ENCODE measurements around the gene PCP2. TPM values are rescaled to one million over a fixed set of nuclear protein-coding genes. Genes with fewer than 3 reads are reported as not detected.
A peak's percentile ranks its signal among the peaks of the same experiment; 100 is the strongest.

PCP2 gene
- total RNA-seq, 1 donor from 2014 or later: not detected

DNA sequence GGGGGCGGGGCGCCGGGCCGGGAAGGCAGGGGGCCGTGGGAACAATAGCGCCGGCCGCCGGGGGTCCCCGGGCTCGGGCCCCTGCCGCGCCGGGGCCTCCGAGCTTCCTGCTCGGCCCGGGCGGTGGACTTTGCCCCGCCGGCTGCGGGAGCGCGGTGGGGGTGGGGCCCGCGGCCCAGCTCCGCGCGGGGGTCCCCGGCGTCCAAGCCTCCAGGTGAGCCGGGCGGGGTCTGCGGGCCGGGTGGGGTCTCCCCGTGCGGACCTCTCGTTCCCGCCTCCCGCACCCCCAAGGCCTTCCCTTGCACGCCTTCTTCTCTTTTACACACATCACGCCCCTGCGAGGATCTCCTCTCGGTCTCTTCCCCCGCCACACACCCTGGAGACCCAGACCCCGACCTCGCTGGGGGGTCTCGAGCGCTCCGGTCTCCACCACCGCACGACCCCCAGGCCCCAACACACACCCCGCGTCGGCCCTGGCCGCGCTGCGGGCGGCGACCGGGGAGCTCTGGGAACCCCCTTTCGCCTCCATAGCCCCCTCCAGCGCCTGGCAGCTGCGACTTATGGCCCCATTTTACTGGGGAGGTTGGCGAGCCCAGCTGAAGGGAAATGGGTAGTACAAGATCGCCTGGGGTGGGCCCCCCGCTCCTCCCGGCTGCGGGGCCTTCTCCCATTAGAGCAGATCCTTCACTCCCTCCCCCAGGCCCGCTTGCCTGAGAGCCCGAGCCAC, 37.1 kb downstream of the PCP2 start:
- no peak for TF ChIP-seq EZH2phosphoT487 (IDR thresholded peaks at IDR 0.05)
- TF ChIP-seq EZH2 (IDR thresholded peaks at IDR 0.05): no peak
- TF ChIP-seq, protein P1, sequence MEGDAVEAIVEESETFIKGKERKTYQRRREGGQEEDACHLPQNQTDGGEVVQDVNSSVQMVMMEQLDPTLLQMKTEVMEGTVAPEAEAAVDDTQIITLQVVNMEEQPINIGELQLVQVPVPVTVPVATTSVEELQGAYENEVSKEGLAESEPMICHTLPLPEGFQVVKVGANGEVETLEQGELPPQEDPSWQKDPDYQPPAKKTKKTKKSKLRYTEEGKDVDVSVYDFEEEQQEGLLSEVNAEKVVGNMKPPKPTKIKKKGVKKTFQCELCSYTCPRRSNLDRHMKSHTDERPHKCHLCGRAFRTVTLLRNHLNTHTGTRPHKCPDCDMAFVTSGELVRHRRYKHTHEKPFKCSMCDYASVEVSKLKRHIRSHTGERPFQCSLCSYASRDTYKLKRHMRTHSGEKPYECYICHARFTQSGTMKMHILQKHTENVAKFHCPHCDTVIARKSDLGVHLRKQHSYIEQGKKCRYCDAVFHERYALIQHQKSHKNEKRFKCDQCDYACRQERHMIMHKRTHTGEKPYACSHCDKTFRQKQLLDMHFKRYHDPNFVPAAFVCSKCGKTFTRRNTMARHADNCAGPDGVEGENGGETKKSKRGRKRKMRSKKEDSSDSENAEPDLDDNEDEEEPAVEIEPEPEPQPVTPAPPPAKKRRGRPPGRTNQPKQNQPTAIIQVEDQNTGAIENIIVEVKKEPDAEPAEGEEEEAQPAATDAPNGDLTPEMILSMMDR (IDR thresholded peaks at IDR 0.05): no peak
- H3K9me3 Mint-ChIP-seq: no peaks in the 10 kb centered on the region
- Histone ChIP-seq H3K36me3 (no peaks in the 10 kb centered on the region), H3K9me3 (ENCODE audit: low read depth) (no peaks in the 10 kb centered on the region), H3K4me1 (peaks cover 3% of the 10 kb centered on the region), H3K27ac (no peak overlapping the region), H2AFZ (replicated peaks) (no peak overlapping the region), H3K27me3 (peaks cover 30% of the 10 kb centered on the region), H3F3A (ENCODE audit: low read depth) (peaks cover 7% of the 10 kb centered on the region), H3K79me2 (ENCODE audit: low read depth) (peaks cover 30% of the 10 kb centered on the region), H3K4me2 (peak overlapping the region; percentile 98), H3K4me3 (peak overlapping the region; percentile 84), H3K9ac (peak overlapping the region; percentile 32), H4K20me1 (ENCODE audit: low read depth) (peaks cover 26% of the 10 kb centered on the region)
- no peak overlapping the region for H3K27ac Mint-ChIP-seq
- H3K27me3 Mint-ChIP-seq (ENCODE audit: insufficient read depth, low read depth): peaks cover 18% of the 10 kb centered on the region
- peak overlapping the region; percentile 83 for H3K4me3 Mint-ChIP-seq
- H3K4me1 Mint-ChIP-seq: peaks cover 11% of the 10 kb centered on the region
- peak; percentile 42 for DNase-seq (ENCODE audit: low spot score)
- no peaks in the 10 kb centered on the region for H3K36me3 Mint-ChIP-seq

DNA sequence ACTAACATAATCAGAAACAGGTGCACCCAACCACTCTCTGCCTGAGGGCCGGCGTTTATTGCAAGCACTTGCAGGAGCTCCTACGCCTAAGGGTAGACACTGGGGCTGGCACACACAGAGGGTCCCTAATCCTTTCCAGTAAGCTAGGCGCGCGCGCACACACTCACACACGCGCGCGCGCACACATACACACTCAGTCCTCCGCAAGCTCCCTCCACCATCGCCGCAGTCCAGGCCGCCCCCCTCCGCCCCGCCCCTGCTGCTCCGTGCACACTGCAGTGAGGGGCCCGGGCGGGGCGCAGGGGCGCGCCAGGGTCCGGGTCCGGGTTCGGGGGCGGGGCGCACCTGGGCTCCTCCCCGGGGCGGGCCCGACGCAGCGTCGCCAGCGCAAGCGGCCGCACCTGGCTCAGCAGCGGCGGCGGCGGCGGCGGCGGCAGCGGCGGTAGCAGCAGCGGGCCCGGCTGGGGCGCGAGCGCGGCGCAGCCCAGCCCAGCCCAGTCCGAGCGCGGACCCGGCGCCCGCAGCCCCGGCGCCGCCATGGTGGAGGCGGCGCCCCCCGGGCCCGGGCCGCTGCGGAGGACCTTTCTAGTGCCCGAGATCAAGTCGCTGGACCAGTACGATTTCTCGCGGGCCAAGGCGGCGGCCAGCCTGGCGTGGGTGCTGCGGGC, 37.9 kb downstream of the PCP2 start, which contains the start of gene CAMSAP3:
Gene CAMSAP3 (plus strand): TSS at position 398 of the 668 bp plus-strand sequence. CDS start 140 bp downstream, at position 538.
- Histone ChIP-seq H3K9me3 (ENCODE audit: low read depth) (no peaks in the 10 kb centered on the region), H3F3A (ENCODE audit: low read depth) (peaks cover 7% of the 10 kb centered on the region), H3K36me3 (no peaks in the 10 kb centered on the region), H3K4me2 (peak within 1 kb of the TSS; percentile 98), H3K9ac (peak within 1 kb of the TSS; percentile 32), H3K4me1 (peaks cover 3% of the 10 kb centered on the region), H3K79me2 (ENCODE audit: low read depth) (peaks cover 23% of the 10 kb centered on the region), H4K20me1 (ENCODE audit: low read depth) (peaks cover 26% of the 10 kb centered on the region), H2AFZ (replicated peaks) (peak within 1 kb of the TSS; percentile 93), H3K27ac (no peak within 1 kb of the TSS), H3K27me3 (peaks cover 30% of the 10 kb centered on the region), H3K4me3 (peak within 1 kb of the TSS; percentile 84)
- TF ChIP-seq, protein P1 (IDR thresholded peaks at IDR 0.05): no peak
- TF ChIP-seq EZH2 (IDR thresholded peaks at IDR 0.05) (no peak), EZH2phosphoT487 (IDR thresholded peaks at IDR 0.05) (no peak)
- Mint-ChIP-seq H3K27me3 (ENCODE audit: insufficient read depth, low read depth) (peaks cover 22% of the 10 kb centered on the region), H3K27ac (no peak within 1 kb of the TSS), H3K9me3 (no peaks in the 10 kb centered on the region), H3K36me3 (no peaks in the 10 kb centered on the region), H3K4me1 (peaks cover 11% of the 10 kb centered on the region), H3K4me3 (peak within 1 kb of the TSS; percentile 83)
- peak; percentile 94 for DNase-seq (ENCODE audit: low spot score)

GRCh38 chr19:7590256-7590655, 43.3 kb downstream of the PCP2 start:
- H3K27me3 Mint-ChIP-seq (ENCODE audit: insufficient read depth, low read depth): peaks cover 10% of the 10 kb centered on the region
- no peak overlapping the region for H3K4me3 Mint-ChIP-seq

More at GRCh38 chr19:7590256-7590655, 43.3 kb downstream of the PCP2 start:
- no peak overlapping the region for H3K4me3 ChIP-seq
- H3K27me3 ChIP-seq: peaks cover 24% of the 10 kb centered on the region
- H3K27ac Mint-ChIP-seq: no peak overlapping the region
- no peaks in the 10 kb centered on the region for H3K36me3 Mint-ChIP-seq
- no peaks in the 10 kb centered on the region for H3K9me3 ChIP-seq (ENCODE audit: low read depth)
- H4K20me1 ChIP-seq (ENCODE audit: low read depth): no peaks in the 10 kb centered on the region
- no peak overlapping the region for H3K4me2 ChIP-seq
- H2AFZ ChIP-seq (replicated peaks): no peak overlapping the region
- no peak for DNase-seq (ENCODE audit: low spot score)
- no peaks in the 10 kb centered on the region for H3K9me3 Mint-ChIP-seq
- no peaks in the 10 kb centered on the region for H3K4me1 ChIP-seq
- TF ChIP-seq EZH2phosphoT487 (IDR thresholded peaks at IDR 0.05): no peak
- TF ChIP-seq, protein P1 (IDR thresholded peaks at IDR 0.05): no peak
- TF ChIP-seq EZH2 (IDR thresholded peaks at IDR 0.05): no peak
- H3K4me1 Mint-ChIP-seq: peaks cover 4% of the 10 kb centered on the region
- no peak overlapping the region for H3K9ac ChIP-seq
- H3K79me2 ChIP-seq (ENCODE audit: low read depth): no peaks in the 10 kb centered on the region
- no peaks in the 10 kb centered on the region for H3K36me3 ChIP-seq
- H3F3A ChIP-seq (ENCODE audit: low read depth): no peaks in the 10 kb centered on the region
- no peak overlapping the region for H3K27ac ChIP-seq
